GM18870 (cell line): Measurements from ENCODE around the gene EVPL.
"Not testable (repeated sequence)": the region's sequence is repeated elsewhere in the genome, so short reads cannot be mapped to it uniquely, and the experiment has no call there.

Experiments used
- ATAC-seq: cut with Tn5 transposase; IDR thresholded peaks from one replicate; pipeline ENCODE4 v1.9.1; 2021; ENCODE audit warnings: moderate library complexity; ENCODE audit not compliant: unreplicated experiment

The EVPL gene

DNA sequence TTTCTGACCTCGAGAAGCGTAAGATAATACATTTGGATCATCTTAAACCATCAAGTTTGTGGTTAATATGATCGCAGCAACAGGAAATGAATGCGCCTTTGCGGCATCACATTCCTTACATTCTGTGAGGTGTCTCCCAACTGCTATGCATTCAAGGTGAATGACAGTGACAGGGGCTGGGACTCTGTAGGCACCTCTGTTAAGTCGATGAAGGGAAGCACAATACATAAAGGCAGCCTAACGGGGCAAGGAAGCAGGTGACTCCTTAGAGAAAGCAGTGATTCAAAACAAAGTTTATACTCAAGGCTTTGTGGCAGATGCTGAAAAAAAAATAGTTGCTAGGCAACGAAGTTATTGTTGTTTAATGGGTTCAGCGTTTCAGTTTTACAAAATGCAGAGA is 21.6 kb upstream of the EVPL start:
- no peak for ATAC-seq

- ATAC-seq = no peak
These were observed 21.0 kb upstream of the EVPL start for GRCh38 chr17:76048025-76048605.

DNA sequence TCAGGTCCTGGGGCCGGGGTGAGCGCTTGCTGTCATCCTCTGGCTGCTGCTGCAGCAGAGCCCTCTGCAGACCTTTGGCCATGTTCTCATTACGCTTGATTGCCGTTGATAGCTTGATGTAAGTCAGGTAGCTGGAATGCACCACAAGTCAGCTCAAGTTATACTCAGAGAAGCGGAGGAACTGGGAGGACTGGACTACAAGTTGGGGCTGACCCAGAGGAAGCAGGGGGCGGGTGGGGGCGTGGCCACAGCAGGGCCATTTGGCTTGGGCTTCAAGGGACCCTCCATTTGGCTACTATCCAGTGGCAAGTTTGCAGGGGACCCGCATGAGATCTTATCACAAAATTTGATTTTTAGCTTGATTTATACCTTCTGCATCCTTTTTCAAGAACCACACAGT is 19.0 kb upstream of the EVPL start:
- no peak for ATAC-seq

DNA sequence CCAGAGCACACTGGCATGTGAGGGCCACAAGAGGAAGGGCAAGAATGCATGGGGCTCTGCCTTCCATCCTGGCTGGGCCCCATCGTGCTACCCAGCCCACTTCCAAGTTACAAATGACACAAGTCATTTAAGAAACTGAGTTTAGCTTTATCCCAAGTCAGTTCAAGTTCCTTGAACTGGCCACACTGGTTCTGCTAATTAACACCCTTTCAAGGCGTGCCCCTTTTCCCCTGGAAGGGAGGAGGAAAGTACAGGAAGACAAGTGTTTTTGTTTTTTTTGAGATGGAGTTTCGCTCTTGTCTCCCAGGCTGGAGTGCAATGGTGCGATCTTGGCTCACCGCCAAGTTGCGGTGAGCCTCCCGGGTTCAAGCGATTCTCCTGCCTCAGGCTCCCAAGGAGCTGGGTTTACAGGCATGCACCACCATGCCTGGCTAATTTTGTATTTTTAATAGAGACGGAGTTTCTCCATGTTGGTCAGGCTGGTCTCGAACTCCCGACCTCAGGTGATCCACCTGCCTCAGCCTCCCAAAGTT is 17.4 kb upstream of the EVPL start:
- ATAC-seq = not testable (repeated sequence)

DNA sequence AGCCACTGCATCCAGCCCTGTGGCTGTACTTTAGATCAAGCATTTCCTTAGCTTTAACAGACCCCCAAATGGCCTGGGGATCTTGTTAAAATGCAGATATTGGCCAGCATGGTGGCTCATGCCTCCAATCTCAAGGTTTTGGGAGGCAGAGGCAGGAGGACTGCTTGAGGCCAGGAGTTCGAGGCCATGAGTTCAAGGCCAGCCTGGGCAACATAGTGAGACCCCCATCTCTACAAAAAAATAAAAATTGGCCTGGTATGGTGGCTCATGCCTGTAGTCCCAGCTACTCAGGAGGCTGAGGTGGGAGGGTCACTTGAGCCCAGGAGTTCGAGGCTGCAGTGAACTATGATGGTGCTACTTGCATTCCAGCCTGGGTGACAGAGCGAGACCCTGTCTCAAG is 15.8 kb upstream of the EVPL start:
- ATAC-seq = not testable (repeated sequence)

DNA sequence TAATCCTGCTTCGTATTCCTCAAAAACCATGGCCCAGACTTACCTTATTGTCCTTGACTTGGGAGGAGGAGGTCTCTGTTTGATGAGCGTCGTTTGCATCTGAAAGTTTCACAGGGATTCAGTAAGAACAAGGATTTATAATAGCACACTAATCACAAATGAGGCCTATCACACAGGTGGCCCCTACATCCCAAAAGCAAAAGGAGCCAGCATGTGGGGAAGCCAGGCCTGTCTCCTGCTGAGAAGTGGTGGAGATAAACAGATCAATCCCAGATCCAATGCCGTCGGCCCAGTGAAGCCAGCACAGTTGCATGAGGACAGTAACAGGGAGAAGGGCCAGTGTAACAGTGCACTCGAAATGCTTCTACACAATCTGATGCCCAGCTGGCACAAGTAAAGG is 13.3 kb upstream of the EVPL start:
- ATAC-seq = no peak

- no peak for ATAC-seq
These were observed 12.0 kb upstream of the EVPL start for GRCh38 chr17:76039121-76039520.

- no peak for ATAC-seq
These were observed 10.9 kb upstream of the EVPL start for GRCh38 chr17:76038050-76038449.

- ATAC-seq = no peak
These were observed 9.6 kb upstream of the EVPL start for GRCh38 chr17:76036497-76037261.

GRCh38 chr17:76034428-76035350 is 7.6 kb upstream of the EVPL start:
- no peak for ATAC-seq

- no peak for ATAC-seq
These were observed 6.0 kb upstream of the EVPL start for GRCh38 chr17:76033139-76033538.

DNA sequence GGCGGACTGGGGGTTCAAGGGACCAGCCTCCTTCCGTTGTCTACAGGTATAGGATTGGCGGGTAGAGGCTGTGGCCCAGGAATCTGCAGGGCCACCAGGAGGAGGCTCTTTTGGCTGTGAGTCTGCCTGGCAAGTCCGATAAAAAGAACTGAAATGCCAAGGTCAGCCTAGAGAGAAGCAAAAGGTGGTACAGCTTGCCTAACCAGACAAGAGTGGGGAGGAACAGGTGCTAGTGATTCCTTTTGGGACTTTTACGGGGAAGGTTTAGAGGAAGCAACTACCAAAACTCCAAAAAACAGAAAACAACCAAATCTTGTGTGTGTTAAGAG is 5.6 kb upstream of the EVPL start:
- no peak for ATAC-seq

GRCh38 chr17:76032073-76032779 is 5.1 kb upstream of the EVPL start:
- ATAC-seq = no peak

GRCh38 chr17:76026714-76027158 is 370 bp downstream of the EVPL start:
- no peak for ATAC-seq

GRCh38 chr17:76025294-76025693 is 1.8 kb downstream of the EVPL start:
- no peak for ATAC-seq

- no peak for ATAC-seq
These were observed 2.8 kb downstream of the EVPL start for GRCh38 chr17:76024353-76024752.

GRCh38 chr17:76023900-76024237 is 3.2 kb downstream of the EVPL start:
- no peak for ATAC-seq

GRCh38 chr17:76022973-76023899 is 3.9 kb downstream of the EVPL start:
- no peak for ATAC-seq

- no peak for ATAC-seq
These were observed 4.8 kb downstream of the EVPL start for GRCh38 chr17:76022285-76022684.
